ENCODE results near the gene SLC35C1.

Gene SLC35C1

GRCh38 chr11:45804761-45805304 is at the start of gene SLC35C1:
SLC35C1 (plus strand) TSS chr11:45805149; CDS start chr11:45805802, 653 bp downstream.
- H3K27me3 ChIP-seq (ENCODE audit: control insufficient read depth, insufficient read depth, low read length) = no peaks in the 10 kb centered on the region
- no peaks in the 10 kb centered on the region for H3K36me3 ChIP-seq (ENCODE audit: control insufficient read depth, insufficient read depth, low read length)
- peaks cover 53% of the 10 kb centered on the region for H3K4me1 ChIP-seq (ENCODE audit: control insufficient read depth, insufficient read depth, low read length)
- no peaks in the 10 kb centered on the region for H3K9me3 ChIP-seq (ENCODE audit: control insufficient read depth, low read length)
- H3K9ac ChIP-seq (ENCODE audit: low read length) = peak within 1 kb of the TSS; percentile 98
- peak within 1 kb of the TSS; percentile 81 for H3K4me3 ChIP-seq (ENCODE audit: low read length)

- Histone ChIP-seq H3K4me1 (ENCODE audit: control insufficient read depth, insufficient read depth, low read length) (no peaks in the 10 kb centered on the region), H3K27me3 (ENCODE audit: control insufficient read depth, insufficient read depth, low read length) (peaks cover 13% of the 10 kb centered on the region), H3K9me3 (ENCODE audit: control insufficient read depth, low read length) (no peaks in the 10 kb centered on the region), H3K36me3 (ENCODE audit: control insufficient read depth, insufficient read depth, low read length) (no peaks in the 10 kb centered on the region), H3K9ac (ENCODE audit: low read length) (no peak overlapping the region), H3K4me3 (ENCODE audit: low read length) (no peak overlapping the region)
Observed at GRCh38 chr11:45755281-45755859, 49.6 kb upstream of the SLC35C1 start.

GRCh38 chr11:45756384-45757010 is 48.5 kb upstream of the SLC35C1 start:
- no peaks in the 10 kb centered on the region for H3K4me1 ChIP-seq (ENCODE audit: control insufficient read depth, insufficient read depth, low read length)
- no peak overlapping the region for H3K9ac ChIP-seq (ENCODE audit: low read length)
- no peak overlapping the region for H3K4me3 ChIP-seq (ENCODE audit: low read length)
- peaks cover 13% of the 10 kb centered on the region for H3K27me3 ChIP-seq (ENCODE audit: control insufficient read depth, insufficient read depth, low read length)
- H3K9me3 ChIP-seq (ENCODE audit: control insufficient read depth, low read length) = no peaks in the 10 kb centered on the region
- H3K36me3 ChIP-seq (ENCODE audit: control insufficient read depth, insufficient read depth, low read length) = no peaks in the 10 kb centered on the region

DNA sequence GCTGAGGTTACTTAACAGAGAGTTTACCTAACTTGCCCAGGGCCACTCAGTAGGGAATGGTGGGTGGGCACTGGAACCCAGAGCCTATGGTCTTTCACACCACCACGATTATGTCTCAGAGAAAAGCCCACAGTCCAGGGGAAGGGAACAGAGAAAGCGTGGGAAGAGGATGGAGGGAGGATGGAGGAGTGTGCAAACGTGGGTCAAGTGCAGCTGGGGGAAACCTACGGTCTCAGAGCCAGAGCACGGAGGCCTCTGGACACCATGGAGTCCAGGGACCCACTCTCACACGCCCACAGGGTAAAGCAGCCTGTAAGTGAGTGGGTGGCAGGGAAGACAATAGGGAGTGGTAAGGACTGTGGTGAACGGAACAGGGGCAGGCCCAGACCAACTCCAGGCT is 47.3 kb upstream of the SLC35C1 start:
- no peak overlapping the region for H3K9ac ChIP-seq (ENCODE audit: low read length)
- no peaks in the 10 kb centered on the region for H3K9me3 ChIP-seq (ENCODE audit: control insufficient read depth, low read length)
- no peaks in the 10 kb centered on the region for H3K4me1 ChIP-seq (ENCODE audit: control insufficient read depth, insufficient read depth, low read length)
- H3K4me3 ChIP-seq (ENCODE audit: low read length) = no peak overlapping the region
- no peaks in the 10 kb centered on the region for H3K36me3 ChIP-seq (ENCODE audit: control insufficient read depth, insufficient read depth, low read length)
- peaks cover 13% of the 10 kb centered on the region for H3K27me3 ChIP-seq (ENCODE audit: control insufficient read depth, insufficient read depth, low read length)

GRCh38 chr11:45761659-45762058 is 43.3 kb upstream of the SLC35C1 start:
- Histone ChIP-seq H3K36me3 (ENCODE audit: control insufficient read depth, insufficient read depth, low read length) (no peaks in the 10 kb centered on the region), H3K9me3 (ENCODE audit: control insufficient read depth, low read length) (no peaks in the 10 kb centered on the region), H3K9ac (ENCODE audit: low read length) (no peak overlapping the region), H3K4me1 (ENCODE audit: control insufficient read depth, insufficient read depth, low read length) (no peaks in the 10 kb centered on the region), H3K4me3 (ENCODE audit: low read length) (no peak overlapping the region), H3K27me3 (ENCODE audit: control insufficient read depth, insufficient read depth, low read length) (peaks cover 5% of the 10 kb centered on the region)

DNA sequence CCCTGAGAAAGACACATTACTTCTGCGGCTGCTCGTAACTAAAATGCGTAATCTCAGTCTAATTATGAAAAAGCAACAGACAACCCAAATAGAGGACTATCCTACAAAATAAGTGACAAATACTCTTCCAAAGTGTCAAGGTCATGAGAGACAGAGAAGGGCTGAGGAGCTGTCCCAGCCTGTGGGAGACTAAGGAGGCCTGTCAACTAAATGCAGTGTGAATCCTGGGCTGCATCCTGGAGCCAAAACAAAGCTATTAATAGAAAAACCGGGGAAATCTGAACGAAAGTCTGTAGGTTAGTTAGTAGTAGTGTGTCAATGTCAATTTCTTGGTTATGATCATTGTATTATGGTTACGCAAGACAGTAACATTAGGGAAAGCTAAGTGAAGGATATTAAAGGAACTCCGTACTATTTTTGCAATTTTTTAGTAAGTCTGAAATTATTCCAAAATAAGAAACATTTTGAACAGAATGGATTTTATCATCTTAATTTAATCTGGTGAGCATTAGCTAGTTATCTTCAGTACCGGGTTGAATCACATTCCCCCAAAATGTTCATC is 39.8 kb upstream of the SLC35C1 start:
- Histone ChIP-seq H3K36me3 (ENCODE audit: control insufficient read depth, insufficient read depth, low read length) (no peaks in the 10 kb centered on the region), H3K9ac (ENCODE audit: low read length) (no peak overlapping the region), H3K27me3 (ENCODE audit: control insufficient read depth, insufficient read depth, low read length) (peaks cover 11% of the 10 kb centered on the region), H3K4me1 (ENCODE audit: control insufficient read depth, insufficient read depth, low read length) (no peaks in the 10 kb centered on the region), H3K9me3 (ENCODE audit: control insufficient read depth, low read length) (no peaks in the 10 kb centered on the region), H3K4me3 (ENCODE audit: low read length) (no peak overlapping the region)

- H3K9me3 ChIP-seq (ENCODE audit: control insufficient read depth, low read length) = no peaks in the 10 kb centered on the region
- H3K36me3 ChIP-seq (ENCODE audit: control insufficient read depth, insufficient read depth, low read length) = no peaks in the 10 kb centered on the region
- H3K4me1 ChIP-seq (ENCODE audit: control insufficient read depth, insufficient read depth, low read length) = no peaks in the 10 kb centered on the region
- H3K4me3 ChIP-seq (ENCODE audit: low read length) = no peak overlapping the region
- no peak overlapping the region for H3K9ac ChIP-seq (ENCODE audit: low read length)
- H3K27me3 ChIP-seq (ENCODE audit: control insufficient read depth, insufficient read depth, low read length) = peaks cover 11% of the 10 kb centered on the region
Observed at GRCh38 chr11:45765836-45766235, 39.1 kb upstream of the SLC35C1 start.

- Histone ChIP-seq H3K36me3 (ENCODE audit: control insufficient read depth, insufficient read depth, low read length) (no peaks in the 10 kb centered on the region), H3K9ac (ENCODE audit: low read length) (no peak overlapping the region), H3K4me3 (ENCODE audit: low read length) (no peak overlapping the region), H3K4me1 (ENCODE audit: control insufficient read depth, insufficient read depth, low read length) (no peaks in the 10 kb centered on the region), H3K27me3 (ENCODE audit: control insufficient read depth, insufficient read depth, low read length) (peaks cover 11% of the 10 kb centered on the region), H3K9me3 (ENCODE audit: control insufficient read depth, low read length) (no peaks in the 10 kb centered on the region)
Observed at GRCh38 chr11:45766469-45766868, 38.5 kb upstream of the SLC35C1 start.

DNA sequence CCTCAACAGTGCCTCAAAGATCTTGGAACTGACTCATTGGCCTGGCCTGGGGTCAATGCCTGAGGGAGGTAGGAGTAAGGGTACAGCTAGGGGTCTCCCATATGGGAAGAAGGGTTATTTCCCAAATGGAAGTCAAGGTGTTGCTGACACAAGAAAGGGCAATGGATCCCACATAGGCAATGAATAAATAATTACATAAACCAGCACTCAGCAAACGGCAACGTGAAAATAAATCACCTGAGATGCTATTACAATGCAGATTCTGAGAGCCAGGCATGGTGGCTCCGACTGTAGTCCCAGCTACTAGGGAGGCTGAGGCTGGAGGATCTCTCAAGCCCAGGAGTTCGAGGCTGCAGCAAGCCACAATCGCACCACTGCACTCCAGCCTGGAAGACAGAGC is 36.5 kb upstream of the SLC35C1 start:
- no peak overlapping the region for H3K9ac ChIP-seq (ENCODE audit: low read length)
- peaks cover 11% of the 10 kb centered on the region for H3K27me3 ChIP-seq (ENCODE audit: control insufficient read depth, insufficient read depth, low read length)
- no peaks in the 10 kb centered on the region for H3K9me3 ChIP-seq (ENCODE audit: control insufficient read depth, low read length)
- peaks cover 4% of the 10 kb centered on the region for H3K4me1 ChIP-seq (ENCODE audit: control insufficient read depth, insufficient read depth, low read length)
- H3K36me3 ChIP-seq (ENCODE audit: control insufficient read depth, insufficient read depth, low read length) = no peaks in the 10 kb centered on the region
- no peak overlapping the region for H3K4me3 ChIP-seq (ENCODE audit: low read length)

- no peaks in the 10 kb centered on the region for H3K36me3 ChIP-seq (ENCODE audit: control insufficient read depth, insufficient read depth, low read length)
- H3K4me3 ChIP-seq (ENCODE audit: low read length) = no peak overlapping the region
- peaks cover 4% of the 10 kb centered on the region for H3K4me1 ChIP-seq (ENCODE audit: control insufficient read depth, insufficient read depth, low read length)
- H3K27me3 ChIP-seq (ENCODE audit: control insufficient read depth, insufficient read depth, low read length) = peaks cover 11% of the 10 kb centered on the region
- H3K9ac ChIP-seq (ENCODE audit: low read length) = no peak overlapping the region
- no peaks in the 10 kb centered on the region for H3K9me3 ChIP-seq (ENCODE audit: control insufficient read depth, low read length)
Observed at GRCh38 chr11:45769960-45770359, 35.0 kb upstream of the SLC35C1 start.

GRCh38 chr11:45771193-45771565 is 33.8 kb upstream of the SLC35C1 start:
- Histone ChIP-seq H3K27me3 (ENCODE audit: control insufficient read depth, insufficient read depth, low read length) (peaks cover 11% of the 10 kb centered on the region), H3K9ac (ENCODE audit: low read length) (peak overlapping the region; percentile 51), H3K36me3 (ENCODE audit: control insufficient read depth, insufficient read depth, low read length) (no peaks in the 10 kb centered on the region), H3K4me3 (ENCODE audit: low read length) (peak overlapping the region; percentile 33), H3K4me1 (ENCODE audit: control insufficient read depth, insufficient read depth, low read length) (peaks cover 4% of the 10 kb centered on the region), H3K9me3 (ENCODE audit: control insufficient read depth, low read length) (no peaks in the 10 kb centered on the region)

Data from mucosa of stomach (tissue), 1 donor.